H1 (cell line): ENCODE measurements around the gene KCTD19. TPM values are rescaled to one million over a fixed set of nuclear protein-coding genes. Genes with fewer than 3 reads are reported as not detected.
A peak's percentile ranks its signal among the peaks of the same experiment; 100 is the strongest.

Experiments used
- BCL11A ChIP-seq, 2 experiments: IDR thresholded peaks; one replicate each; pipeline ENCODE4 v1.6.1; 2011; ENCODE audit warnings: low read depth in 2 of 2, low read length in 2 of 2, mild to moderate bottlenecking in 2 of 2
- CREB1 ChIP-seq: IDR thresholded peaks from 2 replicates; pipeline ENCODE4 v1.6.1; 2012; ENCODE audit warnings: inconsistent platforms
- EP300 ChIP-seq, 2 experiments: IDR thresholded peaks; 1 replicate in 1 of 2; 2 replicates in 1 of 2; pipeline ENCODE4 v1.6.1; 2011 to 2012; ENCODE audit warnings: low read depth in 2 of 2, low read length in 2 of 2, mild to moderate bottlenecking in 2 of 2, borderline replicate concordance in 1 of 2, inconsistent platforms in 1 of 2, moderate library complexity in 1 of 2
- FOSL1 ChIP-seq: IDR thresholded peaks from 2 replicates; pipeline ENCODE4 v1.6.1; 2011; ENCODE audit warnings: mild to moderate bottlenecking, low read depth, low read length, moderate library complexity; ENCODE audit not compliant: insufficient read depth
- JUND ChIP-seq: IDR thresholded peaks from 2 replicates; pipeline ENCODE4 v1.6.1; 2011; ENCODE audit warnings: mild to moderate bottlenecking, improper control_type of control experiment, low read length
- KDM4A ChIP-seq: IDR thresholded peaks from one replicate; pipeline ENCODE4 v1.7.1; 2012; ENCODE audit warnings: low read depth, mild to moderate bottlenecking, moderate library complexity, low read length, inconsistent platforms; ENCODE audit not compliant: severe bottlenecking
- KDM5A ChIP-seq: fragments of 200-600 bp; IDR thresholded peaks from 2 replicates; pipeline ENCODE4 v1.7.1; 2012; ENCODE audit warnings: mild to moderate bottlenecking, low read length, inconsistent platforms, mixed read lengths
- MAFK ChIP-seq: IDR thresholded peaks from 2 replicates; pipeline ENCODE4 v1.6.1; 2012; ENCODE audit warnings: low read depth, mild to moderate bottlenecking, improper control_type of control experiment, low read length
- POLR2AphosphoS5 ChIP-seq: IDR thresholded peaks from 2 replicates; pipeline ENCODE4 v1.6.1; 2011; ENCODE audit warnings: low read depth, low read length
- RBBP5 ChIP-seq: IDR thresholded peaks from 2 replicates; pipeline ENCODE4 v1.7.1; 2012; ENCODE audit warnings: low read depth, mild to moderate bottlenecking, inconsistent platforms, low read length, moderate library complexity, borderline replicate concordance
- RXRA ChIP-seq: IDR thresholded peaks from 2 replicates; pipeline ENCODE4 v1.6.1; 2011; ENCODE audit warnings: low read depth, mild to moderate bottlenecking, low read length, moderate library complexity; ENCODE audit not compliant: insufficient read depth
- SAP30 ChIP-seq: fragments of 300-600 bp; sonication (generic); IDR thresholded peaks from 2 replicates; pipeline ENCODE4 v1.7.1; 2012; ENCODE audit warnings: low read length, moderate library complexity, mild to moderate bottlenecking, inconsistent platforms; ENCODE audit not compliant: insufficient read depth, insufficient replicate concordance
- SP2 ChIP-seq: IDR thresholded peaks from 2 replicates; pipeline ENCODE4 v1.6.1; 2012; ENCODE audit warnings: mild to moderate bottlenecking, low read length, inconsistent platforms
- SP4 ChIP-seq: IDR thresholded peaks from 2 replicates; pipeline ENCODE4 v1.6.1; 2012; ENCODE audit warnings: low read length, inconsistent platforms
- TAF1 ChIP-seq: IDR thresholded peaks from 2 replicates; pipeline ENCODE4 v1.6.1; 2011; ENCODE audit warnings: mild to moderate bottlenecking, low read depth, low read length
- USF2 ChIP-seq: IDR thresholded peaks from 2 replicates; pipeline ENCODE4 v1.6.1; 2011; ENCODE audit warnings: low read length, improper control_type of control experiment
- YY1 ChIP-seq: IDR thresholded peaks from 2 replicates; pipeline ENCODE4 v1.6.1; 2011; ENCODE audit warnings: low read depth, mild to moderate bottlenecking, low read length
- ZNF274 ChIP-seq: IDR thresholded peaks from 2 replicates; pipeline ENCODE4 v1.7.0; 2012; ENCODE audit warnings: low read length, borderline replicate concordance; ENCODE audit errors: extremely low read depth
- polyA plus RNA-seq, 7 experiments: library from polyadenylated mRNA; depleted of rRNA in 3 of 7; stranded (reverse) in 5 of 7; unstranded in 2 of 7; fragments of >200 nt in 5 of 7; fragments of 200-250 nt in 2 of 7; gene quantifications; 1 replicate in 5 of 7; 2 replicates in 1 of 7; 4 replicates in 1 of 7; pipeline versions ENCODE4 v1.2.1 to v1.2.3, GENCODE V29; 2011 to 2013; ENCODE audit warnings: missing spikeins in 2 of 7, mixed read lengths in 2 of 7
- total RNA-seq: library from RNA; stranded (reverse); fragmentation: NEBNext Ultra II Directional; extraction: Animal tissue kit (Norgen Biotek cat#: 25700); gene quantifications from 2 replicates; pipeline ENCODE4 v1.2.1, GENCODE V29; 2021
- TF ChIP-seq, protein P1 (sequence below): IDR thresholded peaks from 2 replicates; pipeline ENCODE4 v1.6.1; 2012; ENCODE audit warnings: low read length, inconsistent platforms
- TF ChIP-seq, protein P2 (sequence below): IDR thresholded peaks from 2 replicates; pipeline ENCODE4 v1.6.1; 2011; ENCODE audit warnings: low read depth, mild to moderate bottlenecking, low read length; ENCODE audit not compliant: insufficient read depth

The KCTD19 gene
- total and polyA plus RNA-seq, 2 of the 8 experiments (the other 6 are each of a cell fraction or from before 2014, with no cell fraction given): 0.06 to 0.24 TPM

DNA sequence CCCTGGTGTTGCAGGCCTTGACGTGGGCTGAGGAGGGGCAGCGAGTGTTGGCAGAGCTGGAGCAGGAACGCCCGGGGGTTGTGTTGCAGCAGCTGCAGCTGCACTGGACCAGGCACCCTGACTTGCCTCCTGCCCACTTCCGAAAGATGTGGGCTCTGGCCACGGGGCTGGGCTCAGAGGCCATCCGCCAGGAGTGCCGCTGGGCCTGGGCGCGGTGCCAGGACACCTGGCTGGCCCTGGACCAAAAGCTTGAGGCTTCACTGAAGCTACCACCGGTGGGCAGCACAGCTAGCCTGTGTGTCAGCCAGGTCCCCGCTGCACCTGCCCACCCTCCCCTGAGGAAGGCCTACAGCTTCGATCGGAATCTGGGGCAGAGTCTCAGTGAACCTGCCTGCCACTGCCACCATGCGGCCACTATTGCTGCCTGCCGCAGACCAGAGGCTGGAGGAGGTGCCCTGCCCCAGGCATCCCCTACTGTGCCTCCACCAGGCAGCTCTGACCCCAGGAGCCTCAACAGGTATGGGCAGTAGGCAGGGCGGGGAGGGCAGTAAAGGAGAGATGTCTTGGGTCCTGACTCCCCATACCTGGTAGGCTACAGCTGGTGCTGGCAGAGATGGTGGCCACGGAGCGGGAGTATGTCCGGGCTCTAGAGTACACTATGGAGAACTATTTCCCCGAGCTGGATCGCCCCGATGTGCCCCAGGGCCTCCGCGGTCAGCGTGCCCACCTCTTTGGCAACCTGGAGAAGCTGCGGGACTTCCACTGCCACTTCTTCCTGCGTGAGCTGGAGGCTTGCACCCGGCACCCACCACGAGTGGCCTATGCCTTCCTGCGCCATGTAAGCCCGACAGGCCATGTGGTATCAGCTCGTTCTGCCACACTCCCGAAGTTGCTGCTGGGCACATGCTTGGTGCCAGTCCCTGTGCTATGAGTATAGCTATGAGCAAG is 41.6 kb downstream of the KCTD19 start (continued):
- TF ChIP-seq FOSL1 (no peak), KDM4A (no peak), USF2 (no peak), ZNF274 (no peak), CREB1 (0 out of 2 replicates have a peak, but pooled peaks have one; percentile 33), KDM5A (no peak), MAFK (no peak), RXRA (no peak), TAF1 (no peak), POLR2AphosphoS5 (no peak), YY1 (0 out of 2 replicates have a peak, but pooled peaks have one; percentile 29), SP4 (no peak), BCL11A (IDR thresholded peaks at IDR 0.05; ENCODE audit: low read depth in 2 of 2, low read length in 2 of 2) (no peak), EP300 (IDR thresholded peaks at IDR 0.05; ENCODE audit: borderline replicate concordance in 1 of 2, low read depth in 2 of 2, low read length in 2 of 2) (no peak), SP2 (no peak), RBBP5 (no peak), JUND (no peak), SAP30 (no peak)
- TF ChIP-seq, protein P1, sequence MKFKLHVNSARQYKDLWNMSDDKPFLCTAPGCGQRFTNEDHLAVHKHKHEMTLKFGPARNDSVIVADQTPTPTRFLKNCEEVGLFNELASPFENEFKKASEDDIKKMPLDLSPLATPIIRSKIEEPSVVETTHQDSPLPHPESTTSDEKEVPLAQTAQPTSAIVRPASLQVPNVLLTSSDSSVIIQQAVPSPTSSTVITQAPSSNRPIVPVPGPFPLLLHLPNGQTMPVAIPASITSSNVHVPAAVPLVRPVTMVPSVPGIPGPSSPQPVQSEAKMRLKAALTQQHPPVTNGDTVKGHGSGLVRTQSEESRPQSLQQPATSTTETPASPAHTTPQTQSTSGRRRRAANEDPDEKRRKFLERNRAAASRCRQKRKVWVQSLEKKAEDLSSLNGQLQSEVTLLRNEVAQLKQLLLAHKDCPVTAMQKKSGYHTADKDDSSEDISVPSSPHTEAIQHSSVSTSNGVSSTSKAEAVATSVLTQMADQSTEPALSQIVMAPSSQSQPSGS: no peak
- TF ChIP-seq, protein P2, sequence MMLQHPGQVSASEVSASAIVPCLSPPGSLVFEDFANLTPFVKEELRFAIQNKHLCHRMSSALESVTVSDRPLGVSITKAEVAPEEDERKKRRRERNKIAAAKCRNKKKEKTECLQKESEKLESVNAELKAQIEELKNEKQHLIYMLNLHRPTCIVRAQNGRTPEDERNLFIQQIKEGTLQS: no peak
